Activated CD4-positive, CD25-positive, alpha-beta regulatory T cell treated with anti-CD3 and anti-CD28 coated beads, Interleukin-2, amount 50 U/mL, for 72 hours (primary cell): ENCODE results near the gene CCDC15.
"Not testable (repeated sequence)": the region's sequence is repeated elsewhere in the genome, so short reads cannot be mapped to it uniquely, and the experiment has no call there.

Source experiments
- DNase-seq: peaks from one replicate; pipeline ENCODE4 v3.0.0; 2021

The CCDC15 gene

DNA sequence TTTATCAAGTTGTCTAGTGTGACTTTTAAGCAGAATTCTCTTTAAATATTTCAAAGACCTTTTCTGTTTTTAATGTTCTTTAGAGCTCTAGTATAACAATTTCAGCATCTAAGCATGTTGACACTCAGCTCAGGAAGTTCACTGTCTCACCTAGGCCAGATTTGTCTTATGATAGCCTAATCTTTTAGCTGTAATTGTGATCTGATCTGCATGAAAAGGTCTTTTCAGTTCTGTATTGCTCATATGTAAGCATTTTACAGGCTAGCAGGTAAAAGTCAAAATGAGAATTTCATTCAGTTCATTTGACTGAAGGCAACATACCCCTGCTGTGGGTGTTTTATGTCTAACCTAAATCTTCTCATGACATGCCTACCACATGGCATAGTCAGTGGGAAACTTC, 62.4 kb downstream of the CCDC15 start:
- DNase-seq = no peak

GRCh38 chr11:125020342-125020741, 66.3 kb downstream of the CCDC15 start:
- DNase-seq = no peak

GRCh38 chr11:125022551-125022950, 68.5 kb downstream of the CCDC15 start:
- no peak for DNase-seq

- DNase-seq = no peak
Measured at GRCh38 chr11:125025968-125026367, 72.0 kb downstream of the CCDC15 start.

GRCh38 chr11:125029431-125029830, 75.4 kb downstream of the CCDC15 start:
- DNase-seq = not testable (repeated sequence)

- no peak for DNase-seq
Measured at GRCh38 chr11:125036933-125037332, 82.9 kb downstream of the CCDC15 start.

GRCh38 chr11:125049164-125049792, 95.3 kb downstream of the CCDC15 start:
- no peak for DNase-seq

DNA sequence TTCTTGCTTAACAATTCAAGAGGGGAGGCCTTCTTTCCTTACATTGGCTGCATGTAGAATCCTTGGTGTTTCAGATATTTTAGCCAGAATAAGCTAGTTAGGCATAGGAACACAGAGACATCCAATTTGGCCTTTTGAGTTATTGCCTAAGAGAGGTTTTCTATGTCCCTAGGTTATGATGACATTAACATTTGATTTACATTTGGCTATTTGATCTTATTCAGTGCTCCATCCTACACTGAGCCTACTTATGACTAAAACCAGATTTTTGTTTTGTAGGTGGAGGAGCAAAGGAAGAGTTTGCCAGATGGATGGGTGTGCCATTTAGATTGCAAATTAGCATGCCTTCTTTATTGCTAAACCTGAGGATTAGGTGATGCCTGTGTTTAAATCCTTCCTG, 98.0 kb downstream of the CCDC15 start:
- DNase-seq = no peak

DNA sequence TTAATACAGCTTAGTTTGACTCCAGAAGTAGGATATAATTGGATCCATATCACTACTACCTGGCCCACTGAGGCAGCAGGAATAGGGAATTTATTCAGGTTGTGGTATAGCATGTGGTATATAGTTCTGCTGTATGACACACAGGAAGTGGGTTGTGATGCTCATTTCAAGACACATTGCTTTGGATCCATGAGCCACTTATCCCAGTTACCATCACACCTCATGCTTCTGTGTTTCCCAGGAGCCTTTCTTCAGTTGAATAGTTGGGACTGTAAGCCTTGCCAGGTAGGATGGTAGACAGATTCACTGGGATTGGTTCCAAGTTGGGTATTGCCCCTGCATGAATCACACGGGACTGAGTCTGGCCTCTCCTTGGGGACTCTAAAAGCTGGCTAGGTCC, 99.2 kb downstream of the CCDC15 start:
- DNase-seq = no peak

DNA sequence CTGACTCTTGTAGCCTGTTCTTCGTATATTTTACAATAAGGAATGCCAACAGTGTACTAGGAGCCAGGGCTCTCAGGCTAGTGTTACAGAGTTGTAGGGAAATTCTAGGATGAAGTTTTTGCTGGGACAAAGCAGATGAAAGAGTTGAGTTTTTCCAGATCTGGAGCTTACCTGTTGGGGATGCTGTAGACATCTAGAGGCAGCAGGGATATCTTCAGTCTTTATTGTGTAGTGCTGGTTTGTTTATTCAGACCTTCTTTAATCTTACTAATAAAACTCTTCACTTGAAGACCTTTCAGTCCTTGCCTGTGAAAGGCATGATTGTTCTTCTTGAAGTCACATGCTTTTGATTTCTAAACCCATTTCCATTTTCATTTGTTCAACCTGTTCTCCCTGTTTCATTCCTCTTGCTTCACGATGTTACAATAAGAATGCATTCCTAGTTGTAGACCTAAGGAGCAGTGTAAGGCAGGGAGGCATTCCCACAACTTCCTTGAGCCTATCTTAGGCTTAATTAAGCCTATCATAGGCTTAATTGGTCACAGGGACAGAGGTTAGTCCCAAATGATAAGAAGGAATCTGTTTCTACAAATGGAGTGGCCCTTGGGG, 101.2 kb downstream of the CCDC15 start:
- DNase-seq = no peak

GRCh38 chr11:125056111-125056510, 102.1 kb downstream of the CCDC15 start:
- not testable (repeated sequence) for DNase-seq

GRCh38 chr11:125056931-125057692, 103.1 kb downstream of the CCDC15 start:
- no peak for DNase-seq

GRCh38 chr11:125057693-125058016, 103.7 kb downstream of the CCDC15 start:
- DNase-seq = no peak

DNA sequence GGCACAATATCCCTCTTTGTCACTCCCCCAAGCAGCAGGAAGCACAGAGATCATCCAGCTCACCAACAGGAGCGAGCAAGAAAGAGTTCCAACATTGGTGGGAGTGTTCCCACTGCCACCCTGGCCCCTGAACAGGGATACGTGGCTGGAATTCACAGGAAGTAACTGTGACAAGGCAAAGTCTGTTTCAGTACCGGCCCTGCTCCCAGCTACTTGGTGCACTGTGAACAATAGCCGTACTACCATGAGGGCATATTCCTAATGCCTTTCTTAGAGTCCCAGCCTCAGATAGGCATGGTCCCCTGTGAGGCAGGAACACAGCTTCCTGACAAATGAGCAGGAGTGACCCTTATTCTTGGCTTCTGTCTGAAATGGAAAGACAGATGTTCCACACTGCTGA, 107.3 kb downstream of the CCDC15 start:
- no peak for DNase-seq

GRCh38 chr11:125062218-125062930, 108.4 kb downstream of the CCDC15 start:
- no peak for DNase-seq

GRCh38 chr11:125062931-125063428, 109.0 kb downstream of the CCDC15 start, which contains the start of gene SLC37A2:
SLC37A2 (plus strand) TSS chr11:125063305; CDS start chr11:125063368, 63 bp downstream.
- peak; percentile 53 for DNase-seq

DNA sequence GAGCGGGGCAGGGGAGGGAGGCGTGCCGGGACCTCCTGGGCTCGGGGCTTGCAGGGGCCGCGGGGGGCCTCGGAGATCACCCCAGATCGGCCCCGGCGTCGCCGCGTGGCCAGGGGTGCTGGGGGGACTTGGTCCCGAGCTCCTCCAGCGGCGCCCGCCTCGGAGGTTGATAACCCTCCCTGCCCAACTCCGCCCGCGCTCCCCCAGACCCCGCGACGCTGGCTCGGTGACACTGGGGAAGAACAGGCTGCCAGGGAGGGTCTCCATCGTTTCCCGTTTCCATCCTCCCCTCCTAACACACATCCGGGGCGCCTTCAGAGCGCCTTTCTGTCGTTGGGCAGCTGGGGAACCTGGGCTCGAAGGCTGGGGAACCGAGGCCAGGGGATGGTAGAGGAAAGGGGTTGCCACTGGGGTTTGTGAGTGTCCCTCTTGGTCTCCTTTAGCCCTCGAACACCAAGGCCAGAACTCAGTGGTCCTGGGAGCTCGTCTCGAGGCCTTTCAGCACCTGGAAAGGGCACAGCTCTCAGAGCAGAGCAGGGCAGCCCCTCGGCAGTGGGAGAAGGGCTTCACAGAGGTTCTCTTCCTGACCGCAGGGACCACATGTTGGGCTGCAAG, 109.5 kb downstream of the CCDC15 start:
- no peak for DNase-seq

GRCh38 chr11:125064070-125064469, 110.1 kb downstream of the CCDC15 start:
- no peak for DNase-seq

DNA sequence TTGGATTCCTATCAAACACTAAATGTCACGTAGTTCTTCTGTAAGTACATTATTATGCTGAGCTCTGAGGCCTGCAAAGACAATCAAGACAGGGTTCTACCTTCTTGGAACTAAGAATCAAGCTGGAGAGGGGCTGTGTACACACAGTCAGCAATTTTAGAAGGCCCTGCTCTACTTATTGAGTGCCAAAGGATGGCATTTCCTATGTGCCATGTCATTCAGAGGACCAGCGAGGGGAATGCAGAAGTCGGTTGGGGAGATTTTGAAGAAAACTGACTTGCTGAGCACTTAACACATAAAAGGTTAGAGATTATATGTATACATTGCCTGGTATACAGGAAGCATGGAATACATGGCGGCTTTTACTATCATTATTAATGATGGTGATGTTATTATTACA, 114.4 kb downstream of the CCDC15 start:
- no peak for DNase-seq

DNA sequence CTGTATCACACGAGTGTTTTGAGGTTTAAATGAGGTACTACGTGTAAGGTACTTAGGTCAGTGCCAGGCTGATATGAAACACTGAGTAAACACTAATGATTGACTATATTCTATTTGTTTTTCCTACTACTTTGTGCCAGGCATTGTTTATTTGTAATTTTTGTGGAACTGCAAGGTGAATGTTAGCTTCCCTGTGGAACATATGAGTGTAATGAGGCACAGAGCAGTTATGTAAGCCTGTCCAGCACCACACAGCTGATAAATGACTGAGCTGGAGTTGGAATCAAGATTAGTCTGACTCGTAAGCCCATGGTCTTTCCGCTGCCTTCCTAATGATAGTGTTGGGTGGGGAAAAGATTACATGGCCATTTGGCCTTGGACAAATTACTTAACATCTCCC, 115.0 kb downstream of the CCDC15 start:
- DNase-seq = no peak

- no peak for DNase-seq
Measured at GRCh38 chr11:125069796-125070195, 115.8 kb downstream of the CCDC15 start.

DNA sequence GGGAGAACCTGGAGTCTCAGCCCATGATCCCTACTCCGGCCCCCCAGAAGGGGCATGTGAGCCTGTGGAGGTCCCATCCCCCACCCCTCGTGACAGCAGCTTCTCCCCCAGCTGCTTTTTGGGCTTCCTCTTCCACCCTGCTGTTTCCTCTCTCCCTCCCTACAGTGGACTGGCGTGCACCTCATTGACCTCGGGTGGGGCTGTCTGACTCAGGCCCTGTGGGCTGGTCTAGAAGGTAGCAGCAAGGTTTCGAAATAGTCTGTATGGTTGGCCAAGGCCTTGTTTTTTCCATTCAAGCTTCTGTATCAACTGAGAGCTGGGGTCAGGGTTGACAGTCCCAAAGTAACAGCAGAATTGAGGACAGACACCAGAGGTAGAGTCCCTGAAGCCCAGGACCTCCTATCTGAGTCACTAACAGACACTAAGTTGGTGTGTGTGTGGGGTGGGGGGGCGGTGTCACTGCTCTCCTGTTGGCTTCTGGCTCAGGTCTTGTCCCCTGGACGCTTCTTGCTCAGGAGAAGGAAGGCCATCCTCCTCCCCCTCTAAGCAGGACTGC, 116.8 kb downstream of the CCDC15 start:
- DNase-seq = no peak

GRCh38 chr11:125071435-125071834, 117.4 kb downstream of the CCDC15 start:
- DNase-seq = no peak
